Measurements from ENCODE around the gene SDK1.
A peak's percentile ranks its signal among the peaks of the same experiment; 100 is the strongest.

GRCh38 chr7:3897430-3898372 lies 596.6 kb downstream of the SDK1 start:
- TF ChIP-seq CTCF (IDR thresholded peaks at IDR 0.05) (peak; percentile 41 to 82 (median 72)), POLR2A (IDR thresholded peaks at IDR 0.05) (no peak)
